Astrocyte of the spinal cord (primary cell): ENCODE measurements around the gene ZNF566.
A peak's percentile ranks its signal among the peaks of the same experiment; 100 is the strongest.

Experiments
- DNase-seq: peaks from one replicate; pipeline ENCODE4 v3.0.0; 2011; ENCODE audit warnings: low read depth, low spot score
- H3K4me3 ChIP-seq: 2 replicates; pipeline ENCODE4 v1.5.1; 2011; ENCODE audit warnings: low read depth, mild to moderate bottlenecking, low read length, moderate library complexity
- CTCF ChIP-seq: IDR thresholded peaks from 2 replicates; pipeline ENCODE4 v1.5.1; 2012; ENCODE audit warnings: low read depth, mild to moderate bottlenecking, low read length, inconsistent platforms
- in situ Hi-C: cut with HindIII; loops from 2 replicates; pipeline ENCODE4 v1.10.0; 2017; ENCODE audit warnings: low sequenced_read_pairs

The ZNF566 gene

DNA sequence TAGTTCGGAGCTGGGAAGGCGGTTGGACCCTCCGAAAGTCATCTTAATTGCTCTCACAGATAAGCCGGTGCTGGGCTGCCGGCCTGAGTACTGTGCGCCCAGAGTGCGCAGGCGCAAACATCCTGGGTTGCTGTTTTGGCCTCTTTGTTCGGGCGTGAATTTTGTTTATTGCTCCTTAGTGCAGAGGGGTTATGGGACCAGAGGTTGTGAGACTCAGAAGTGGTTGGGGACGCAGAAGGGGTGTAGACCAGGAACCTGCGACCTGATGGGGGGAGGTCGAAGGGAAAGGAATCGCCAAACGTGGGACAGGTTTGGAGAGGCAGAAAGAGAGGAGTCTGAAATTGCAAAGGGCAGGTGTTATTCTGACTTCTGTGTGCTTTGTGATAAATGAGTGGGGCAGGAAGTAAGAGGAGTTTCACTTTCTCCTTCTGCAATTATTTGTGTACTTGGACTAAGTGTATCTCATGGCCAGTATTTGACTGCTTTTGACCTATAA is 607 bp upstream of the ZNF566 start:
- in situ Hi-C loops = no loop called here
- no peak for TF ChIP-seq CTCF
- H3K4me3 ChIP-seq = peak overlapping the region; percentile 82
- DNase-seq = no peak

- TF ChIP-seq CTCF = no peak
- no peak for DNase-seq
- in situ Hi-C loops = no loop called here
- H3K4me3 ChIP-seq = peak overlapping the region; percentile 82
These were observed 579 bp downstream of the ZNF566 start for GRCh38 chr19:36488846-36489117.

GRCh38 chr19:36488118-36488845 is 1.1 kb downstream of the ZNF566 start:
- no peak for TF ChIP-seq CTCF
- H3K4me3 ChIP-seq = peak overlapping the region; percentile 82
- in situ Hi-C loops = no loop called here
- peak; percentile 2 for DNase-seq

DNA sequence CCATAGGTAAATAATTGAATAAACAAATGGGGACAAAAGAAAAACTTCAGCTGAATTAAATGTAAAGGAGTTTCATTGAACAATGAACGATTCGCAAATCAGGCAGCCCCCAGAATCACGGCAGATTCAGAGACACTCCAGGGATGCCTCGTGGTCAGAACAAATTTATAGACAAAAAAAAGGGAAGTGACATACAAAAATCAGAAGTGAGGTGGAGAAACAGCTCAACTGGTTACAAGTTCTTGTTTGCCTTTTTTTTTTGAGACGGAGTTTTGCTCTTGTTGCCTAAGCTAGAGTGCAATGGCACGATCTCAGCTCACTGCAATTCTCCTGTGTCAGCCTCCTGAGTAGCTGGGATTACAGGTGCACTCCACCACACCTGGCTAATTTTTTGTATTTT is 5.7 kb downstream of the ZNF566 start:
- no peak overlapping the region for H3K4me3 ChIP-seq
- in situ Hi-C loops = no loop called here

GRCh38 chr19:36482876-36483275 is 6.5 kb downstream of the ZNF566 start:
- DNase-seq = no peak
- no peak for TF ChIP-seq CTCF
- no peak overlapping the region for H3K4me3 ChIP-seq
- in situ Hi-C loops = no loop called here

More for the DNA sequence above, 5.7 kb downstream of the ZNF566 start:
- no peak for DNase-seq
- TF ChIP-seq CTCF = no peak

- DNase-seq = peak; percentile 5
- TF ChIP-seq CTCF = no peak
- no peak overlapping the region for H3K4me3 ChIP-seq
- in situ Hi-C loops = no loop called here
These were observed 29.3 kb downstream of the ZNF566 start for GRCh38 chr19:36460046-36460445.
